ENCODE measurements around the gene GLIS2. TPM values are rescaled to one million over a fixed set of nuclear protein-coding genes. Genes with fewer than 3 reads are reported as not detected.
A peak's percentile ranks its signal among the peaks of the same experiment; 100 is the strongest.

The GLIS2 gene
- total RNA-seq, 1 donor from 2014 or later: 21.5 TPM

DNA sequence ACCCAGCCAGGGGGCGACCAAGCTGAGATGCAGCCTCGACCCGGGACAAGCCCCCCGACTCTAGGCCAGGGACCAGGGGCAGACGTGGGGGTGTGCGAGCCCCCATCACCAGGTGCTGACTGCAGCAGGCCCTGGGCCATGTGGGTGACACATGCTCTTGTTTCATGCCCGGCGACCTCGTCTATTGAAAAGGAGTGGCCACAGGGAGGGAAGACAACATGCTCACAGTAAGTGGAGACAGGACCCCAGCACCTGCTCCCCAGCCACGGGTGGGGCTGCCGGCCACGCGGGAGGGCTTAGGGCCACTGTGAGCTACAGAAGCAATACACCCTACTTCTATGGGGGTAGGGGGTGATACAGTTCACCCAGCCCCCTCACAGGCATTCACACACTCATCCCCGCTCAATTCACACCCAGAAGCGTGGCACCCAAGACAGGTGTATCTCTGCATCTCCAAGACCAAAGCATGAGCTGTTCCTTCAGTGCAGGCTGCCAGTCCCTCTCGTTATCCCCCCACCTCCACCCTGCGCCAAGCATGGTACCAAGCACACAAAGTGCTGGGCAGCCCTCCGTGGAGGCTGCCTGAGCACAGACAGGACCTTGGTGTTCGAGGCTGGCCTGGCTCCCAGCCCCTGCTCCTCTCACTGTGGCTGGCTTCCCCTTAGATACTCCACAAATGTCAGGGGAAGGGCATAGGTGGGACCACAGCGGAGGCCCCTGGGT is 69.4 kb downstream of the GLIS2 start:
- peaks cover 95% of the 10 kb centered on the region for H3K36me3 ChIP-seq
- DNase-seq: no peak
- intact Hi-C loops (cut with DNase I): no loop called here

GRCh38 chr16:4385789-4386450 is 70.1 kb downstream of the GLIS2 start:
- intact Hi-C loops (cut with DNase I): no loop called here
- peaks cover 95% of the 10 kb centered on the region for H3K36me3 ChIP-seq

More for the DNA sequence above, 69.4 kb downstream of the GLIS2 start:
- H3K4me1 ChIP-seq: peaks cover 31% of the 10 kb centered on the region
- no peak overlapping the region for H3K4me3 ChIP-seq
- H3K27me3 ChIP-seq (ENCODE audit: low read depth): no peaks in the 10 kb centered on the region
- TF ChIP-seq, protein P1, sequence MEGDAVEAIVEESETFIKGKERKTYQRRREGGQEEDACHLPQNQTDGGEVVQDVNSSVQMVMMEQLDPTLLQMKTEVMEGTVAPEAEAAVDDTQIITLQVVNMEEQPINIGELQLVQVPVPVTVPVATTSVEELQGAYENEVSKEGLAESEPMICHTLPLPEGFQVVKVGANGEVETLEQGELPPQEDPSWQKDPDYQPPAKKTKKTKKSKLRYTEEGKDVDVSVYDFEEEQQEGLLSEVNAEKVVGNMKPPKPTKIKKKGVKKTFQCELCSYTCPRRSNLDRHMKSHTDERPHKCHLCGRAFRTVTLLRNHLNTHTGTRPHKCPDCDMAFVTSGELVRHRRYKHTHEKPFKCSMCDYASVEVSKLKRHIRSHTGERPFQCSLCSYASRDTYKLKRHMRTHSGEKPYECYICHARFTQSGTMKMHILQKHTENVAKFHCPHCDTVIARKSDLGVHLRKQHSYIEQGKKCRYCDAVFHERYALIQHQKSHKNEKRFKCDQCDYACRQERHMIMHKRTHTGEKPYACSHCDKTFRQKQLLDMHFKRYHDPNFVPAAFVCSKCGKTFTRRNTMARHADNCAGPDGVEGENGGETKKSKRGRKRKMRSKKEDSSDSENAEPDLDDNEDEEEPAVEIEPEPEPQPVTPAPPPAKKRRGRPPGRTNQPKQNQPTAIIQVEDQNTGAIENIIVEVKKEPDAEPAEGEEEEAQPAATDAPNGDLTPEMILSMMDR (IDR thresholded peaks at IDR 0.05): no peak
- no peaks in the 10 kb centered on the region for H3K9me3 ChIP-seq
- no peak overlapping the region for H3K27ac ChIP-seq
- ATAC-seq: no peak

GRCh38 chr16:4386451-4386805 is 70.6 kb downstream of the GLIS2 start:
- peaks cover 30% of the 10 kb centered on the region for H3K4me1 ChIP-seq
- intact Hi-C loops (cut with DNase I): no loop called here
- H3K9me3 ChIP-seq: no peaks in the 10 kb centered on the region
- no peak for ATAC-seq
- H3K36me3 ChIP-seq: peaks cover 94% of the 10 kb centered on the region
- TF ChIP-seq, protein P1 (IDR thresholded peaks at IDR 0.05): no peak
- DNase-seq: no peak
- no peak overlapping the region for H3K4me3 ChIP-seq
- H3K27ac ChIP-seq: peak overlapping the region; percentile 53
- H3K27me3 ChIP-seq (ENCODE audit: low read depth): no peaks in the 10 kb centered on the region

More at GRCh38 chr16:4385789-4386450, 70.1 kb downstream of the GLIS2 start:
- Histone ChIP-seq H3K27ac (peak overlapping the region; percentile 53), H3K4me3 (no peak overlapping the region), H3K9me3 (no peaks in the 10 kb centered on the region), H3K4me1 (peaks cover 30% of the 10 kb centered on the region), H3K27me3 (ENCODE audit: low read depth) (no peaks in the 10 kb centered on the region)
- no peak for ATAC-seq
- TF ChIP-seq, protein P1 (IDR thresholded peaks at IDR 0.05): no peak
- no peak for DNase-seq

DNA sequence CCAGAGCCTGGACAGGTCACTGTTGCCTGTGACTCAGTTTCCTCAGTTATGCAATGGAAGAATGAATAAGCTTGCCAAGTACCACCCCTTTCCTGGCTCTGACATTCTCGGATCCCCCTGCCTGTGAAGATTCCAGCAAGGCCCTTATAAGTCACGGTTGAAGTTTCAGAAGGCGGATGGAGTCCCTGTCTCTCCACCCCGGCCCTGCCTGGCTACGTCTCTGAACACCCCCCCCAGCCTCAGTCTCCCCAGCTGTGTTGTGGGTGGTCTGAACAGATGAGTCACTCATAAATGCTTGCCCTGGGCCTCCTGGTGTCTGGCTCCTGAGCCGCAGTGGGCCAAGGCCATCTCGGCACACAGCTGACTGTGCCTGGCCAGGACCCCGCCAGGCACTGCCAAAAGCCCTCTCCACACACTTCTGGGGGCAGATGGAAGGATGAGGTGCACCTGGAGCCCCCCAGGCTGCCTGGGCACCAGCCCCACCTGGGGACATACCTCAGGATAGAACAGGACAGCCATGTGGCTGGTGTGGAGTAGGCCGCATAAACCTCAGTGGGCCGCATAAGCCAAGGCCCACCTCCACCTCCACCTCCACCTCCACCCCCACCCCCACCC is 71.2 kb downstream of the GLIS2 start:
- Histone ChIP-seq H3K27ac (peak overlapping the region; percentile 36), H3K9me3 (no peaks in the 10 kb centered on the region), H3K36me3 (peaks cover 93% of the 10 kb centered on the region), H3K4me1 (peaks cover 34% of the 10 kb centered on the region), H3K27me3 (ENCODE audit: low read depth) (no peaks in the 10 kb centered on the region), H3K4me3 (no peak overlapping the region)
- TF ChIP-seq, protein P1 (IDR thresholded peaks at IDR 0.05): no peak
- intact Hi-C loops (cut with DNase I): no loop called here
- ATAC-seq (no peak), DNase-seq (no peak)

GRCh38 chr16:4387781-4388180 is 71.9 kb downstream of the GLIS2 start:
- intact Hi-C loops (cut with DNase I): no loop called here
- no peak overlapping the region for H3K4me3 ChIP-seq
- peaks cover 91% of the 10 kb centered on the region for H3K36me3 ChIP-seq
- H3K27me3 ChIP-seq (ENCODE audit: low read depth): no peaks in the 10 kb centered on the region
- DNase-seq (no peak), ATAC-seq (no peak)
- peak overlapping the region; percentile 36 for H3K27ac ChIP-seq
- TF ChIP-seq, protein P1 (IDR thresholded peaks at IDR 0.05): no peak
- no peaks in the 10 kb centered on the region for H3K9me3 ChIP-seq
- H3K4me1 ChIP-seq: peaks cover 42% of the 10 kb centered on the region

Data from lower lobe of right lung (tissue), 2 donors.